GM12801 (cell line): ENCODE data around the gene CNNM1.

ENCODE experiments used
- TF ChIP-seq, protein P1 (sequence below): IDR thresholded peaks from one replicate; pipeline ENCODE4 v1.5.1; 2011; ENCODE audit warnings: control low read depth; ENCODE audit not compliant: insufficient read length; ENCODE audit errors: extremely low read depth

CNNM1 gene

DNA sequence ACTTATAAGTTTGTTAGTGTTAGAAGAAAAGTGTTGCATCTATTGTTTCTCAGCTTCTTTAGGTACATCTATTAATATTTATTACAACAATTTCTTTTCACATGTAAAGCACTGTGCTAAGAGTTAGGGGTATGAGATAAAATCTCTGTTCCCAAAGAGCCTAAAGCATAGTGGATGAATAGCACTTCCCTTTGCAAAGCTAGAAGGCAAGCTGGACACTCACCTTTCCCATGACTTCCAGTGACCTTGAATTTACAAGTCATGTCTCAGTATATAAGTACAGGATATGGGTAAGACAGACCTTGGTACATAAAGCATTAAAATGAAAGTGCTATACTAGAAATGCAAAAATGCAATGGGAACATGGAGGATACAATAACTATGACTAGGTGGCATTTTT, 8.7 kb downstream of the CNNM1 start:
- TF ChIP-seq, protein P1, sequence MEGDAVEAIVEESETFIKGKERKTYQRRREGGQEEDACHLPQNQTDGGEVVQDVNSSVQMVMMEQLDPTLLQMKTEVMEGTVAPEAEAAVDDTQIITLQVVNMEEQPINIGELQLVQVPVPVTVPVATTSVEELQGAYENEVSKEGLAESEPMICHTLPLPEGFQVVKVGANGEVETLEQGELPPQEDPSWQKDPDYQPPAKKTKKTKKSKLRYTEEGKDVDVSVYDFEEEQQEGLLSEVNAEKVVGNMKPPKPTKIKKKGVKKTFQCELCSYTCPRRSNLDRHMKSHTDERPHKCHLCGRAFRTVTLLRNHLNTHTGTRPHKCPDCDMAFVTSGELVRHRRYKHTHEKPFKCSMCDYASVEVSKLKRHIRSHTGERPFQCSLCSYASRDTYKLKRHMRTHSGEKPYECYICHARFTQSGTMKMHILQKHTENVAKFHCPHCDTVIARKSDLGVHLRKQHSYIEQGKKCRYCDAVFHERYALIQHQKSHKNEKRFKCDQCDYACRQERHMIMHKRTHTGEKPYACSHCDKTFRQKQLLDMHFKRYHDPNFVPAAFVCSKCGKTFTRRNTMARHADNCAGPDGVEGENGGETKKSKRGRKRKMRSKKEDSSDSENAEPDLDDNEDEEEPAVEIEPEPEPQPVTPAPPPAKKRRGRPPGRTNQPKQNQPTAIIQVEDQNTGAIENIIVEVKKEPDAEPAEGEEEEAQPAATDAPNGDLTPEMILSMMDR, result no peak

- TF ChIP-seq, protein P1, result no peak
Observed at GRCh38 chr10:99339077-99339476, 9.9 kb downstream of the CNNM1 start.

- TF ChIP-seq, protein P1, result no peak
Observed at GRCh38 chr10:99339563-99340047, 10.4 kb downstream of the CNNM1 start.

DNA sequence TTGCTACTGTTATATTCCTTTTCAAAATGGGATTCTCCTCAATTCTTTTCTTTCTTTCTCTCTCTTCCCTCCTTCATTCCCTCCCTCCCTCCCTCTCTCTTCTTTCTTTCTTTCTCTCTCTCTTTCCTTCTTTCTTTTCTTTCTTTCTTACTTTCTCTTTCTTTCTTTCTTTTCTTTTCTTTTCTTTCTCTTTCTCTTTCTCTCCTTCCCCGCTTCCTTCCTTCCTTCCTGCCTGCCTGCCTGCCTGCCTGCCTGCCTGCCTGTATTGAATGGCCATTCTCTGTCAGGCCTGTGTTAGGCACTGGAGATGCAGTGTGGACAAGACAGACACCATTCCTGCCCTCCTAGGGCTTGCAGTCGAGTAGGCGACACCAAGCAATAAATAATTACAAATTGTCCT, 11.5 kb downstream of the CNNM1 start:
- TF ChIP-seq, protein P1, result no peak

DNA sequence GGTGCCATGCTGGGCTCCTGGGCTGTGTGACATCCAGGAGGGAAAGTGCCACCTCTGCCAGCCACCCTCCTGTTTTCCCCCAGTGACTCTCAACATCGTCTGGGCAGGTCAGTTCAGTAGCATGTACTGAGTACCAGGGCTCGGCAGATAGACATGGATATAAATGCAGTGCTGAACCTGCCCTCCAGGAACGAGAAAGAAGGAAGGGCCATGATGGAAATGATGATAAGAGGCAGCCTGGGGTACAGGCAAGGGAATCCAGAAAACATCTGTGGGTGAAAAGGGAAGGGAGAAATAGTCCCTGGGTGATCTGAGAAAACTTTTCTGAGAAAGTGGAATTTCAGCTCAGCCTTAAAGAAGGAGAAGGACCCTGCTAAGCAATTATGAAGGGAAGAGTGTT, 12.1 kb downstream of the CNNM1 start:
- TF ChIP-seq, protein P1, result no peak

DNA sequence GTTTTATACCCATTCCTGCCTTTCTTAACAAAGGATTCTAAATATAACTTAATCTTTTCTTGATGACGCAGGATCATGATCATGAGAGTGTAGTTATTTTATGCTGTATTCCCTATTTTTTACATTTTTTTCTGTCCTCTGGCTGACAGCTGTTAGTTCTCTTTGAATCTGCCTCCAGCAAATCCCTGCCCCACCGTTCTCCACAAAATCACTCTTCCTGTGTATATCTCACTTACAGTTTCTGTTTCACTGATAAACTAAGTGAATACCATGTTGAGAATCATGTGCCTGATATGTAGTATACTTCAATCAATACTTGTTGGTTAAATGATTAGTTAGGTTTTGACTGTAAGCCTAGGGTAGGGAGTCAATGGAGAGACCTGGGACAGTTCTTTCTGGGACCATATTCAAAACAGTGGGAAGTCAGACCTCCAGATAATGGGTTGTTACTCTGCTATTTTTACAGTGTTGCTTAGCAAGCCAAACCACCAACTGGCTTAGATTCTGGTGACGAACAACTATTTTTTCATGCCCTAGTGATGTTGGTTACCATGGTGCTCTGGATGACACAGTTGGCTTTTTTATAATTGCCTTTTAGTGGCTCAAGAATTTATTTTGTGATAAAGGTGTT, 12.8 kb downstream of the CNNM1 start:
- TF ChIP-seq, protein P1, result no peak

DNA sequence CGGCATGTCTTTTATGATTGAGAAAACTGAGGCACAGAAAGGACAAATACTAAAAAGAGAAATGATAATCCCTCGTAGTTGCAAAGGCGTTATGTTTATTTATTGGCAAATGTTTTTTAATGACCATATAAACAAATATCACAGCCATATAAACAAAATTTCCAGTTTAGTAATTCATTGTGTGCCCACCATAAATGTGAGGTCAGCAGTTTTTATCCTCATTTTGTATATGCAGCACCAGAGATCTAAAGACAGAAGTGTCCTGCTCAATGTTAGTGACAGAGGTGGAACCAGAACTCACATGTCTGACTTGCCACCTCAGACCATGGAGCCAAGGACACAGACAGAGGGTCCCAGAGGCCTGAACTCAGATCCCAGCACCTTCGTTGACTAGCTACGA, 14.1 kb downstream of the CNNM1 start:
- TF ChIP-seq, protein P1, result no peak
